ELR (cell line): ENCODE measurements around the gene CACNA1A.
"Not testable (repeated sequence)": the region's sequence is repeated elsewhere in the genome, so short reads cannot be mapped to it uniquely, and the experiment has no call there.

Source experiments
- DNase-seq: peaks from one replicate; pipeline ENCODE4 v3.0.0-alpha.2; 2015; ENCODE audit warnings: low read depth

Gene CACNA1A

GRCh38 chr19:13198634-13199033, 307.6 kb downstream of the CACNA1A start:
- no peak for DNase-seq

GRCh38 chr19:13195678-13196077, 310.6 kb downstream of the CACNA1A start:
- no peak for DNase-seq

- DNase-seq, result no peak
Observed at GRCh38 chr19:13190781-13191540, 315.3 kb downstream of the CACNA1A start.

- no peak for DNase-seq
Observed at GRCh38 chr19:13189600-13189999, 316.7 kb downstream of the CACNA1A start.

GRCh38 chr19:13187419-13187818, 318.9 kb downstream of the CACNA1A start:
- DNase-seq, result no peak

GRCh38 chr19:13186688-13187087, 319.6 kb downstream of the CACNA1A start:
- not testable (repeated sequence) for DNase-seq

- not testable (repeated sequence) for DNase-seq
Observed at GRCh38 chr19:13185763-13186657, 320.3 kb downstream of the CACNA1A start.

- DNase-seq, result not testable (repeated sequence)
Observed at GRCh38 chr19:13184926-13185325, 321.4 kb downstream of the CACNA1A start.

- peak; percentile 19 for DNase-seq
Observed at GRCh38 chr19:13181747-13182388, 324.4 kb downstream of the CACNA1A start.

- DNase-seq, result not testable (repeated sequence)
Observed at GRCh38 chr19:13178291-13178690, 328.0 kb downstream of the CACNA1A start.

GRCh38 chr19:13177584-13177983, 328.7 kb downstream of the CACNA1A start:
- DNase-seq, result not testable (repeated sequence)

GRCh38 chr19:13176345-13176744, 329.9 kb downstream of the CACNA1A start:
- DNase-seq, result no peak

GRCh38 chr19:13173139-13173737, 333.0 kb downstream of the CACNA1A start:
- no peak for DNase-seq

- DNase-seq, result peak; percentile 94
Observed at GRCh38 chr19:13172346-13173138, 333.7 kb downstream of the CACNA1A start.

- no peak for DNase-seq
Observed at GRCh38 chr19:13171146-13171545, 335.1 kb downstream of the CACNA1A start.

GRCh38 chr19:13169769-13170168, 336.5 kb downstream of the CACNA1A start:
- DNase-seq, result peak; percentile 92

GRCh38 chr19:13166151-13166550, 340.1 kb downstream of the CACNA1A start:
- not testable (repeated sequence) for DNase-seq

- DNase-seq, result peak; percentile 41
Observed at GRCh38 chr19:13165162-13165997, 340.9 kb downstream of the CACNA1A start.

- DNase-seq, result peak; percentile 73
Observed at GRCh38 chr19:13164343-13165161, 341.7 kb downstream of the CACNA1A start.
